Ectodermal cell (in vitro differentiated cells): ENCODE data around the gene AMELY.
"Not testable (repeated sequence)": the region's sequence is repeated elsewhere in the genome, so short reads cannot be mapped to it uniquely, and the experiment has no call there.

Source experiments
- H3K27ac ChIP-seq: 2 replicates; pipeline ENCODE4 v1.7.0; 2013; ENCODE audit warnings: mild to moderate bottlenecking, low read depth, low read length; ENCODE audit not compliant: insufficient read depth, poor library complexity, severe bottlenecking
- H3K27me3 ChIP-seq: 2 replicates; pipeline ENCODE4 v1.7.0; 2013; ENCODE audit warnings: mild to moderate bottlenecking, low read length; ENCODE audit not compliant: insufficient read depth, control insufficient read depth, poor library complexity, severe bottlenecking
- H3K36me3 ChIP-seq: one replicate; pipeline ENCODE4 v1.7.0; 2013; ENCODE audit warnings: low read length; ENCODE audit not compliant: control insufficient read depth, insufficient read depth
- H3K4me1 ChIP-seq: one replicate; pipeline ENCODE4 v1.7.0; 2013; ENCODE audit warnings: low read length; ENCODE audit not compliant: control insufficient read depth, insufficient read depth
- H3K4me3 ChIP-seq: 2 replicates; pipeline ENCODE4 v1.7.0; 2013; ENCODE audit warnings: low read depth, low read length, control low read depth; ENCODE audit not compliant: insufficient read depth
- H3K9me3 ChIP-seq: 2 replicates; pipeline ENCODE4 v1.7.0; 2013; ENCODE audit warnings: mild to moderate bottlenecking, low read length, moderate library complexity; ENCODE audit not compliant: control insufficient read depth
- WGBS, 2 experiments: methylation state at CpG; one replicate each; pipeline ENCODE4 v1.1.7; 2013; ENCODE audit warnings: missing lambda C conversion rate in 2 of 2; 5-methylcytosine and 5-hydroxymethylcytosine counted together

Gene AMELY

DNA sequence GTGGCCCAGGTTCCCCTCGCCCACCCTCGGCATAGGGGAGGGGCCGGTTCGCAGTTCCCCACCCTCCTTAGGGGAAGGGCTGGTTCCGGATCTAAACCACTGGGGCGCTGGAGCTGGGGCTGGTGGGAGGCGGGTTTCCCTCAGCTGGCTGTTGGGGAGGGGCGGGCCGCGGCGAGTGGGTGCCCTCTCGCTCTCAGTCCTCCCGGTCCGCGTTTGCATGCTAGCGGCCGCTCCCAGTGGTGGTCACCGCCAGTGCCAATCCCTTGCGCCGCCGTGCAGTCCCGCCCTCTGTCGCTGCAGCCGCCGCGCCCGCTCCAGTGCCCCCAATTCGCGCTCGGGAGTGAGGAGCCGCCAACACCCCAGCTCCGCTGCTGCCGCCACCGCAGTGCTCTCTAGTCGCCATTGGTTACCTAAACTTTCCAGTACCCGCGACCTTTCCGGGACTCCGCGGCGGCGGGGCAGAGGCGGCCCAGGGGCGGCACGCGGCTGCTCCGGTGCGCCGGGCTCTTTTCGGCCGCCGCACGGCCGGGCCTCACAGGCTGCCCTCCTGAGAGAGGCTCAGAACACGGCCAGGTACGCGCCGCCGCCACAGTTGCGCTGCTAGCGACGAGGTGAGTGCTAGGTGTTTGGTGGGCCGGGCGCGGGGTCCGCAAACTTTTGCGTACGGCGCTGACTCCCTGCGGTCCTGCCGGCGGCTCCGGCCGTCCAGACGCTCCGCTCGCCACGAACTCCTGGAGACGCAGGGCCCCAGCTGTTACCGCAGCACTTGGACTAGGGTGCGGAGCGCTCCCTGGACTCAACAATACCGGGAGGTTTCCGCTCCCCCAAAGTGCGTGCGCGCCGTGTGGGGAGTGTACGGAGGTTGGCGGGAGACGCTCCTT, 940 bp downstream of the AMELY start, which contains the start of gene TBL1Y:
TBL1Y (plus strand) TSS at position 326 of the 881 bp plus-strand sequence. CDS start 114,388 bp downstream, outside the sequence.
- WGBS, 2 experiments: 0% methylated on average over 91 of the region's 91 CpGs
- H3K27ac ChIP-seq: peak within 1 kb of the TSS; percentile 36
- H3K27me3 ChIP-seq: no peaks in the 10 kb centered on the region
- peaks cover 7% of the 10 kb centered on the region for H3K4me1 ChIP-seq
- H3K36me3 ChIP-seq: no peaks in the 10 kb centered on the region
- H3K9me3 ChIP-seq: no peaks in the 10 kb centered on the region
- peak within 1 kb of the TSS; percentile 63 for H3K4me3 ChIP-seq

DNA sequence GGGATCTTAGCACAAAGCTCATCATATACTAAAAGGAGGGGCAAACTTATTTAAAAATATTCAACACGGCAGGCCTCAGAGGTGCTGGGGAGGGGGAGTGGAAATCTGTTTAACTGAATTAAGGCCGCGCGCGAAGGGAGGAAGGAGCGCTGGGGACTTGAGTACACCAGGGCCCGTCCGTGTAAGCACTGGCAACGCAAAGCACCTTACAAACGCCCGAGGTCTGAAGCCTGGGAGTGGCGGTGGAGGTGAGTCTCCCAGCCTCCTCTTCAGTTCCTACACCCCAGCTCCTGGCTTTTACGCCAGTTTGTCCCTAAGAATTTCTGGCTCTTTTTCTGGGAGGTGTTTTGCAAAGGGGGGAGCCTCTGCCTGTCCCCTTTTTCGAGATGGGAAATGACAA, 1.7 kb downstream of the AMELY start:
- 0 to 1% methylated on average over 14 of the region's 14 CpGs for WGBS, 2 experiments
- no peak overlapping the region for H3K27ac ChIP-seq
- H3K36me3 ChIP-seq: no peaks in the 10 kb centered on the region
- peaks cover 7% of the 10 kb centered on the region for H3K4me1 ChIP-seq
- H3K4me3 ChIP-seq: peak overlapping the region; percentile 63
- H3K27me3 ChIP-seq: no peaks in the 10 kb centered on the region
- no peaks in the 10 kb centered on the region for H3K9me3 ChIP-seq

DNA sequence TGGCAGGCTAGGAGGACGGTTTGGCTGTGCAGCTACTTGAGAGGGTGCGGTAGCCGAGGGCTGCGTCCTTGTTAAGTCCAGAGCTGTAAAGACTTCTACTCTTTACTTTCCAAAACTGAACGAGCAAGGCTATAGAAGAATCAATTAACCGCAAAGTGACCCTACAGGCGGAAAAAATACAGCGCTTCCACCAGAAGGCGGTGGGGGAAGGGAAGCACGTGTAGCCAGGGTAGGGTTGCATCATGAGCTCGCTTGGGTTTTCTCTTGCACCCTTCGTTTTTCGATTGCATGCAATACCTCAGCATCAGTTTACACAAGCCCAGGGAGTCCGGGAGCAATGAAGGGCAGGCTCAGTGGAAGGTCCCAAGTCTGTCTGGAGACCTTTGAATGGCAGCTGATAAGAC, 2.4 kb downstream of the AMELY start:
- Histone ChIP-seq H3K27ac (peak overlapping the region; percentile 26), H3K4me3 (peak overlapping the region; percentile 63), H3K4me1 (peaks cover 7% of the 10 kb centered on the region), H3K9me3 (no peaks in the 10 kb centered on the region), H3K36me3 (no peaks in the 10 kb centered on the region), H3K27me3 (no peaks in the 10 kb centered on the region)
- WGBS, 2 experiments: 0% methylated on average over 13 to 14 of the region's 14 CpGs

DNA sequence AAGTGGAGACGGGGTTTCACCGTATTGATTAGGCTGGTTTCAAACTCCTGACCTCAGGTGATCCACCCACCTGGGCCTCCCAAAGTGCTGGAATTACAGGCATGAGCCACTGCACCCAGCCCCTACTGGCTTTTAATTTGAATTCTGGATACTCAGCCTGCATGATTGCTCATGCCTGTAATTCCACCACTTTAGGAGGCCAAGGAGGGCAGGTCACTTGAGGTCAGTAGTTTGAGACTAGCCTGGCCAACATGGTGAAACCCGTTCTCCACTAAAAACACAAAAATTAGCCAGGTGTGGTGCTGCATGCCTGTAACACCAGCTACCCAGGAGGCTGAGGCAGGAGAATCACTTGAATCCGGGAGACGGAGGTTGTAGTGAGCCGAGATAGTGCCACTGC, 3.5 kb downstream of the AMELY start:
- not testable (repeated sequence) for H3K4me3 ChIP-seq, H3K36me3 ChIP-seq, H3K27me3 ChIP-seq, H3K4me1 ChIP-seq, H3K27ac ChIP-seq, H3K9me3 ChIP-seq
- 47 to 50% methylated on average over 5 to 6 of the region's 6 CpGs for WGBS, 2 experiments

DNA sequence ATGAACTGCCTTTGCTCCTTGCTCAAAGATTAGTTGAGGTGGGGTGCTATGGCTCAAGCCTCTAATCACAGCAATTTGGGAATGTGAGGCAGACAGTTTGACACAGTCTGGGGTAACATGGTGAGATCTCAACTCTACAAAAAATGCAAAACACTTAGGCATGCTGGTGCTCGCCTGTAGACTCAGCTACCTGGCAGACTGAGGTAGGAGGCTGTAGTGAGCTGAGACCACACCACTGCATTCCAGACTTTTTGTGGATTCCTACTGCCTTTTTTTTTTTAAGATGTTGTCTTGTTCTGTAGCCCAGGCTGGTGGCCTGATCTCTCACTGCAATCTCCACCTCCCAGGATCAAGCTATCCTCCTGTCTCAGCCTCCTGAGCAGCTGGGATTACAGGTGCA, 4.0 kb downstream of the AMELY start:
- Histone ChIP-seq H3K36me3 (no peaks in the 10 kb centered on the region), H3K27ac (no peak overlapping the region)
- 100% methylated on average over 1 of the region's 1 CpG for WGBS, 2 experiments

DNA sequence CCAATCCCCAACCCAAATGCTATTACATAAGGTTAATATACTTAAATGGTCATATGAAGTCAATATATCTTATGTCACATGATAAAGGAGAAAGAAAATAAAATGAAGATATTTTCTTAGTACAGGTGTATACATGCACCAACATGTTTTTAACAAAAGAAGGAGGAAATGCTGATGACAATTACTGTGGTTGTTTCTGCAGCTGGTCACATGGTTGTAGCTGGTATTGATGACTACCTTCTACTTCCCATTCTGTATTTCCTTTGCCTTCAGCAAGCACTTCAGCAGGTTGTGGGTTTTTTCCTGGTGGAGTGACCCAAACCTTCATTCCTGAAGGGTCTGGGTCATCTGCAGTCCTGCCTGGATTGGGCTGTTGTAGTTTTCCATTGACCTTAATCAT, 9.4 kb downstream of the AMELY start:
- H3K36me3 ChIP-seq, H3K27ac ChIP-seq: not testable (repeated sequence)

More for the DNA sequence above, 4.0 kb downstream of the AMELY start:
- Histone ChIP-seq H3K4me1 (peaks cover 7% of the 10 kb centered on the region), H3K27me3 (no peaks in the 10 kb centered on the region), H3K9me3 (no peaks in the 10 kb centered on the region), H3K4me3 (no peak overlapping the region)

DNA sequence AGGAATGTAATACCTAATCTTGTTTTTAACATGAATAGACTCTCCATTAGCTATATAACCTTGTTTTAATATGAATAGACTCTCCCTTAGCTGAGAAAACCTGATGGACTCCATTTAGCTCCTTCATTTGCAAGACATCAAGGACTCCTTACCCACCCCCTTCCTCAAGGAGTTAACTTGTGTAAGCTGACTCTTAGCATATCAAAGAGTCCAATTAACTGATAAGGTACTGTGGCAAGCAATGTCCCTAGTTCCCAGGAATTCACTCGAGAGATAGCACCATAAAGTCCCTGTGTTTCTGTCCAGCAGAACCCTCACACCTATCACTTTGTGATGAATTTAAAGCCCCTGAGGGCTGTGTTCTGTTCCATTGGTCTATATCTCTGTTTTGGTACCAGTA, 16.3 kb downstream of the AMELY start:
- H3K27me3 ChIP-seq: no peaks in the 10 kb centered on the region
- WGBS, 2 experiments: 11 to 16% methylated on average over 1 of the region's 1 CpG
- no peak overlapping the region for H3K27ac ChIP-seq
- H3K4me1 ChIP-seq: no peaks in the 10 kb centered on the region
- no peaks in the 10 kb centered on the region for H3K36me3 ChIP-seq
- H3K9me3 ChIP-seq: no peaks in the 10 kb centered on the region
- H3K4me3 ChIP-seq: no peak overlapping the region

More for the DNA sequence above, 9.4 kb downstream of the AMELY start:
- not testable (repeated sequence) for H3K9me3 ChIP-seq, H3K4me3 ChIP-seq, H3K27me3 ChIP-seq, H3K4me1 ChIP-seq

DNA sequence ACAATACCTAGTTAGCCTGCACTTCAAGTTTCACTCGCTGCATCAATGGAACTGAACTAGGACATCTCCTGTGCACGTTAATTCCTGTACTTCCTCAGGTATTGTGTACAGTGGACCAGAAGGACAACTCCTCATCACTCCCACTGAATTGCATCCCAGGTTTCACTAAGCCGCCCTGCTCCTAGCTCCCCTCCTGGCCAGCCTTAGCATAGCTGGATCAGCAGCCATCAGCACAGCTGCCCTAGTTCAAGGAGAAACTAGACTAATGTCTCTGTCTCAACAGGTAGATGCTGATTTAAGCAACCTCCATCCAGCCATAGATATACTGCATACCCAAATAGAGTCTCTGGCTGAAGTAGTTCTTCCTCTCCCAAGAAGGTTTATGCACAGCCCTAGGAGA, 17.1 kb downstream of the AMELY start:
- Histone ChIP-seq H3K27ac (no peak overlapping the region), H3K36me3 (no peaks in the 10 kb centered on the region), H3K4me1 (no peaks in the 10 kb centered on the region), H3K27me3 (no peaks in the 10 kb centered on the region), H3K9me3 (no peaks in the 10 kb centered on the region), H3K4me3 (no peak overlapping the region)
- 71 to 73% methylated on average over 3 of the region's 3 CpGs for WGBS, 2 experiments

DNA sequence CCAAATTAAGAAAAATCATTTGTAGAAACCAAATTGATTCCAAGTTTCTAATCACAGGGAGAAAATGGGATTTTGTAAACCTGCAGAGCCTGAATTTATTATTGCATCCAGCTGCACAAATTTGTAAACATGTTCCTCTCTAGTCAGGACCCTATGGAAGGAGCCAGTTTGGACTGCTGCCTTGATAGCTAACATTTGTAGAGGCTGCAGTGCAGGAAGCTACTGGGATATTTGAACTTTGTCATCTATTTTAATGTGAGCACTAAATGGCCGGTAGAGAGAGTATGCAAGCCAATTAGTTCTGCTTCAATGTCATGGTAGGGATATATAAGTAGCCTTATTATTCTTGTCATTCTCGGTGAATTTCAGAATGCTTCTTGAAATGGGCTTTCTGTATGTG, 62.2 kb downstream of the AMELY start:
- Histone ChIP-seq H3K4me1 (no peaks in the 10 kb centered on the region), H3K27me3 (no peaks in the 10 kb centered on the region), H3K9me3 (no peaks in the 10 kb centered on the region), H3K27ac (no peak overlapping the region), H3K36me3 (no peaks in the 10 kb centered on the region), H3K4me3 (no peak overlapping the region)
- 96 to 98% methylated on average over 2 of the region's 2 CpGs for WGBS, 2 experiments

DNA sequence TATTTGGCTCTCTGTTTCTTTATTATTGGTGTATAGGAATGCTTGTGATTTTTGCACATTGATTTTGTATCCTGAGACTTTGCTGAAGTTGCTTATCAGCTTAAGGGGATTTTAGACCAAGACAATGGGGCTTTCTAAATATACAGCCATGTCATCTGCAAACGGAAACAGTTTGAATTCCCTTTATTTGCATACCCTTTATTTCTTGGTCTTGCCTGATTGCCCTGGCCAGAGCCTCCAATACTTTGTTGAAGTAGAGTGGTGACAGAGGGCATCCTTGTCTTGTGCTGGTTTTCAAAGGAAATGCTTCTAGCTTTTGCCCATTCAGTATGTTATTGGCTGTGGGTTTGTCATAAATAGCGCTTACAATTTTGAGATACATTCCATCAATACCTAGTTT, 68.9 kb downstream of the AMELY start:
- H3K27me3 ChIP-seq, H3K4me3 ChIP-seq, H3K27ac ChIP-seq, H3K9me3 ChIP-seq, H3K36me3 ChIP-seq, H3K4me1 ChIP-seq: not testable (repeated sequence)
- 33% methylated on average over 2 of the region's 2 CpGs; no CpG with 5 or more reads in 1 of the 2 experiments for WGBS, 2 experiments
